HG03439 (cell line): ENCODE results near the gene CDR2L.
"Not testable (repeated sequence)": the region's sequence is repeated elsewhere in the genome, so short reads cannot be mapped to it uniquely, and the experiment has no call there.

Experiments
- ATAC-seq: cut with Tn5 transposase; IDR thresholded peaks from one replicate; pipeline ENCODE4 v1.9.1; 2021; ENCODE audit warnings: mild to moderate bottlenecking, moderate library complexity; ENCODE audit not compliant: unreplicated experiment

Gene CDR2L

GRCh38 chr17:75009139-75009724 is 21.8 kb downstream of the CDR2L start:
- no peak for ATAC-seq

- ATAC-seq = no peak
These were observed 23.4 kb downstream of the CDR2L start for GRCh38 chr17:75010683-75011400.

- ATAC-seq = no peak
These were observed 24.1 kb downstream of the CDR2L start for GRCh38 chr17:75011401-75012095.

GRCh38 chr17:75012096-75012345 is 24.6 kb downstream of the CDR2L start:
- no peak for ATAC-seq

GRCh38 chr17:75012346-75013091 is 25.1 kb downstream of the CDR2L start, which contains the start of gene MRPL58:
Gene MRPL58, plus strand, starts transcription at chr17:75012670. Its CDS starts 17 bp downstream, at chr17:75012687.
- peak; percentile 86 for ATAC-seq

GRCh38 chr17:75013092-75013559 is 25.7 kb downstream of the CDR2L start:
- no peak for ATAC-seq

GRCh38 chr17:75019146-75019545 is 31.7 kb downstream of the CDR2L start:
- no peak for ATAC-seq

- ATAC-seq = no peak
These were observed 32.3 kb downstream of the CDR2L start for GRCh38 chr17:75019710-75020109.

- ATAC-seq = no peak
These were observed 33.1 kb downstream of the CDR2L start for GRCh38 chr17:75020331-75021110.

- no peak for ATAC-seq
These were observed 37.4 kb downstream of the CDR2L start for GRCh38 chr17:75024686-75025397.

- not testable (repeated sequence) for ATAC-seq
These were observed 37.9 kb downstream of the CDR2L start for GRCh38 chr17:75025398-75025734.

GRCh38 chr17:75026650-75027049 is 39.2 kb downstream of the CDR2L start:
- ATAC-seq = not testable (repeated sequence)

- no peak for ATAC-seq
These were observed 42.7 kb downstream of the CDR2L start for GRCh38 chr17:75030161-75030560.

- no peak for ATAC-seq
These were observed 44.7 kb downstream of the CDR2L start for GRCh38 chr17:75031972-75032719.

GRCh38 chr17:75032720-75033280 is 45.4 kb downstream of the CDR2L start:
- no peak for ATAC-seq

GRCh38 chr17:75033346-75034235 is 46.2 kb downstream of the CDR2L start:
- peak; percentile 46 for ATAC-seq

GRCh38 chr17:75034236-75034908 is 46.9 kb downstream of the CDR2L start:
- peak; percentile 57 for ATAC-seq
